PC-9 (cell line): ENCODE measurements around the gene DNAJB14. TPM values are rescaled to one million over a fixed set of nuclear protein-coding genes. Genes with fewer than 3 reads are reported as not detected.

ENCODE experiments used
- BruUV-seq: library from RNA; stranded (reverse); fragments of 400-500 nt; replicated peaks from 2 replicates; lab custom pipeline; 2021; lab: Mats Ljungman, UMichigan
- CTCF ChIA-PET: fragments of 300-600 bp; sonication (Branson Sonifier 250); formaldehyde crosslinking; loops from one replicate; lab custom pipeline; 2022; ENCODE audit warnings: antibody characterized with exemption; lab: Charles Lee
- POLR2A ChIA-PET: fragments of 300-600 bp; sonication (Branson Sonifier 250); formaldehyde crosslinking; loops from one replicate; lab custom pipeline; 2022; ENCODE audit warnings: antibody characterized with exemption; ENCODE audit not compliant: unreplicated experiment; lab: Charles Lee
- DNase-seq, 2 experiments: peaks; one replicate each; pipeline versions ENCODE4 v3.0.0 to v3.0.0-alpha.2; 2015 to 2022; ENCODE audit warnings: mixed read lengths in 1 of 2
- H2AFZ ChIP-seq: fragments of 200-600 bp; sonication (generic); 2 replicates; pipeline ENCODE4 v1.8.1; 2017; ENCODE audit warnings: antibody characterized with exemption
- H3F3A ChIP-seq: fragments of 200-600 bp; sonication (generic); 2 replicates; pipeline ENCODE4 v1.8.1; 2017; ENCODE audit warnings: antibody characterized with exemption, mild to moderate bottlenecking, low read depth; ENCODE audit not compliant: insufficient read depth
- H3K27ac ChIP-seq: fragments of 200-600 bp; sonication (generic); 2 replicates; pipeline ENCODE4 v1.6.1; 2016; ENCODE audit warnings: mixed run types
- H3K27me3 ChIP-seq: fragments of 200-600 bp; sonication (generic); 2 replicates; pipeline ENCODE4 v1.6.1; 2016; ENCODE audit warnings: low read depth, mixed run types; ENCODE audit not compliant: insufficient read depth
- H3K36me3 ChIP-seq: fragments of 200-600 bp; sonication (generic); 2 replicates; pipeline ENCODE4 v1.6.1; 2016; ENCODE audit warnings: low read depth, mixed run types
- H3K4me1 ChIP-seq: fragments of 200-600 bp; sonication (generic); replicated peaks from 2 replicates; pipeline ENCODE4 v1.6.1; 2016; ENCODE audit warnings: mixed run types; ENCODE audit not compliant: insufficient read depth
- H3K4me2 ChIP-seq: fragments of 200-600 bp; sonication (generic); 2 replicates; pipeline ENCODE4 v1.6.1; 2017; ENCODE audit warnings: mixed run types
- H3K4me3 ChIP-seq: fragments of 200-600 bp; sonication (generic); 2 replicates; pipeline ENCODE4 v1.6.1; 2016; ENCODE audit warnings: mixed run types
- H3K79me2 ChIP-seq: fragments of 200-600 bp; sonication (generic); 2 replicates; pipeline ENCODE4 v1.6.1; 2017; ENCODE audit warnings: low read depth, mixed run types
- H3K9me2 ChIP-seq: fragments of 200-600 bp; sonication (generic); 2 replicates; pipeline ENCODE4 v1.8.1; 2017; ENCODE audit warnings: mild to moderate bottlenecking; ENCODE audit not compliant: insufficient read depth
- H3K9me3 ChIP-seq: fragments of 200-600 bp; sonication (generic); 2 replicates; pipeline ENCODE4 v1.8.1; 2016; ENCODE audit warnings: low read depth; ENCODE audit not compliant: insufficient read depth
- H4K20me1 ChIP-seq: fragments of 200-600 bp; sonication (generic); 2 replicates; pipeline ENCODE4 v1.8.1; 2017; ENCODE audit not compliant: insufficient read depth
- EZH2 ChIP-seq: fragments of 200-600 bp; sonication (generic); IDR thresholded peaks from 2 replicates; pipeline ENCODE4 v1.8.0; 2017; ENCODE audit warnings: antibody characterized with exemption, low read depth
- intact Hi-C: fragments of 100-400 bp; cut with micrococcal nuclease; formaldehyde crosslinking; loops from one replicate; pipeline ENCODE4 v1.10.0; 2022; ENCODE audit not compliant: unreplicated experiment
- total RNA-seq: library from RNA; stranded (reverse); gene quantifications from 2 replicates; pipeline ENCODE4 v1.2.3, GENCODE V29; 2021
- TF ChIP-seq, protein P1 (sequence below): fragments of 200-600 bp; sonication (generic); conservative IDR thresholded peaks from 2 replicates; pipeline ENCODE4 v1.6.1; 2017; ENCODE audit warnings: mixed run types, antibody characterized with exemption, mild to moderate bottlenecking, moderate library complexity

The DNAJB14 gene
- total RNA-seq, 1 experiment from 2014 or later = 28.6 TPM

DNA sequence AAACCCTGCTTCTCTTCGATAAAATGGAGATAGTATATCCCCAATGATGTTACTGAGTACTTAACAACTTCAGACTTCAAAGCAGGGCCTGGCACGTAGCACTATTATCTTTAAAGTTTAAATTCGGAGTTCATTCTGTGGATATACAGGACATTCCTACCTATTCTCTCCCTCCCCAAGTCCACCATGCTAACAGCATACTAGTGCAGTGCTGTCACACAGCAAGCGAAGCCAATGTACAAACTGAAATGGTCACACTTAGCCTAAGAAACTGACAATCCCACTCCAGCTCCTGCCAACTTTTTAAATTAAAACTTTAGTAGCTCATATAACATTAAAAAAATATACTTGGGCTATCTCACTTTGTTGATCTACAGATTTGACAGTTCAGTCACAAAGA, 1.2 kb upstream of the DNAJB14 start:
- peaks cover 63% of the 10 kb centered on the region for H3K79me2 ChIP-seq
- H3K4me3 ChIP-seq = peak overlapping the region; percentile 90; the same call in 1 of the 2 replicates
- peaks cover 8% of the 10 kb centered on the region for H4K20me1 ChIP-seq
- peaks cover 35% of the 10 kb centered on the region for H3K4me1 ChIP-seq
- TF ChIP-seq, protein P1, sequence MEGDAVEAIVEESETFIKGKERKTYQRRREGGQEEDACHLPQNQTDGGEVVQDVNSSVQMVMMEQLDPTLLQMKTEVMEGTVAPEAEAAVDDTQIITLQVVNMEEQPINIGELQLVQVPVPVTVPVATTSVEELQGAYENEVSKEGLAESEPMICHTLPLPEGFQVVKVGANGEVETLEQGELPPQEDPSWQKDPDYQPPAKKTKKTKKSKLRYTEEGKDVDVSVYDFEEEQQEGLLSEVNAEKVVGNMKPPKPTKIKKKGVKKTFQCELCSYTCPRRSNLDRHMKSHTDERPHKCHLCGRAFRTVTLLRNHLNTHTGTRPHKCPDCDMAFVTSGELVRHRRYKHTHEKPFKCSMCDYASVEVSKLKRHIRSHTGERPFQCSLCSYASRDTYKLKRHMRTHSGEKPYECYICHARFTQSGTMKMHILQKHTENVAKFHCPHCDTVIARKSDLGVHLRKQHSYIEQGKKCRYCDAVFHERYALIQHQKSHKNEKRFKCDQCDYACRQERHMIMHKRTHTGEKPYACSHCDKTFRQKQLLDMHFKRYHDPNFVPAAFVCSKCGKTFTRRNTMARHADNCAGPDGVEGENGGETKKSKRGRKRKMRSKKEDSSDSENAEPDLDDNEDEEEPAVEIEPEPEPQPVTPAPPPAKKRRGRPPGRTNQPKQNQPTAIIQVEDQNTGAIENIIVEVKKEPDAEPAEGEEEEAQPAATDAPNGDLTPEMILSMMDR = no peak
- TF ChIP-seq EZH2 = no peak
- peak overlapping the region; percentile 95 for H3K4me2 ChIP-seq
- H3K27ac ChIP-seq = peak overlapping the region; percentile 77
- H3K36me3 ChIP-seq = peaks cover 21% of the 10 kb centered on the region
- H3K27me3 ChIP-seq = no peaks in the 10 kb centered on the region
- no peaks in the 10 kb centered on the region for H3K9me2 ChIP-seq
- H3K9me3 ChIP-seq = no peaks in the 10 kb centered on the region
- POLR2A ChIA-PET = no interaction called here
- CTCF ChIA-PET = no interaction called here
- no peak overlapping the region for H2AFZ ChIP-seq
- intact Hi-C loops = loop anchor here (5.0 kb wide), 2 partner anchors 55 to 225 kb away; partner anchors contain the start of gene LAMTOR3
- H3F3A ChIP-seq = peaks cover 30% of the 10 kb centered on the region
- DNase-seq = no peak
- no TSS peak for BruUV-seq

DNA sequence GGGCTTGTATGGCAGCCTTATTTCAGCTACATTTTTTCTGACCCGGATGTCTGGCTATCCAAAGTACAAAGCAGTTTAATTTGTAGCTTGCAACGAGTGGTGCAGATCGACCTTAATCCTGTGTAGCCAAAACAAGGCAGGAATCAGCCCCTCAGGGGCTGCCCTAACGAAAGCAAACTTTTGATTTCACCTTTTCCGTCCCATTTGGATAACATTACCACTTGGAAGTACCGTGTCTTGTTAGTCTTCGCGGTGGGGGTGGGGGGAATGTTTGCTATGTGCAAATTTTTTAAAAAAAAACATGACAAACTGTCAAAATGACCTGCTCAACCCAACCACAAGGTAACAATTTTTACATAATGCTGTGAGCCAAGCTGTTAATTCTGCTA, 766 bp upstream of the DNAJB14 start:
- H3K4me3 ChIP-seq = peak overlapping the region; percentile 90

DNA sequence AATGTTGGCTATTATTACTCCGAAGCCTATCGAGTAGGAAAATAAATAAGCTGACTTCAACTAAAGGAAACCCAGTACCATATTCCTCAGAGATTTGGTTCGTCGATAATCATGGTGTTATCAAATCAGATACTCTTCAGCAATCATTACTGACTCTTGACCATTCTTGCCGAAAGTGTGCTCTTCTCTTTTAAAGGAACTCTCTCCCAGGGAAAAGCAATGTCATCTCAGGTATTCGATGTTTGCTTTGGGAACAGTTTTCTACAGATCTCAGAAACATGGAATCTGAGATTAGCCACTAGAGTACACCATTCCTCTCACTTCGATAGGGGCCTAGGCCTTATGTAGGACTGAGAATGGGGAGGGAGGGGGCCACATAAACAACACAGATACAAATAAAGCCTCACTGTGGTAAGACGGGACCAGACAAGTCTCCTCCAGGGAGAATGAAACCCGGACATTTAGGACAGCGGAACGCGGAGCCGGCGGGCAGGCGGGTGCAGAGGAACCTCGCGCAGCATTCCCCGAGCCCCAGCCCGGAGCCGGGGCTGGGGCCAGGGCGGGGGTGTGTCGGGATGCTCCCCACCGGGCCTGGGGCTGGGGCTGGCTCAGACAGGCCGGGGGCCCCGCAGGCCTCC, 581 bp downstream of the DNAJB14 start:
- peaks cover 81% of the 10 kb centered on the region for H3K79me2 ChIP-seq
- H3K27me3 ChIP-seq = no peaks in the 10 kb centered on the region
- H3K4me3 ChIP-seq = peak overlapping the region; percentile 90
- peaks cover 29% of the 10 kb centered on the region for H3K4me1 ChIP-seq
- H3F3A ChIP-seq = peaks cover 30% of the 10 kb centered on the region
- H3K9me3 ChIP-seq = no peaks in the 10 kb centered on the region
- peaks cover 8% of the 10 kb centered on the region for H4K20me1 ChIP-seq
- H2AFZ ChIP-seq = peak overlapping the region; percentile 84
- H3K9me2 ChIP-seq = no peaks in the 10 kb centered on the region
- ChIA-PET CTCF (no interaction called here), POLR2A (no interaction called here)
- no TSS peak for BruUV-seq
- peak overlapping the region; percentile 95 for H3K4me2 ChIP-seq
- TF ChIP-seq, protein P1 = peak; percentile 1; the same call in 1 of the 2 replicates
- no peak for TF ChIP-seq EZH2
- intact Hi-C loops = loop anchor here (5.0 kb wide), 2 partner anchors 54 to 224 kb away; partner anchors contain the start of gene LAMTOR3
- H3K27ac ChIP-seq = peak overlapping the region; percentile 77
- DNase-seq = peak; percentile 25 to 35
- peaks cover 21% of the 10 kb centered on the region for H3K36me3 ChIP-seq

More for the DNA sequence above, 766 bp upstream of the DNAJB14 start:
- Histone ChIP-seq H3K79me2 (peaks cover 67% of the 10 kb centered on the region), H3K4me1 (peaks cover 35% of the 10 kb centered on the region), H3K27me3 (no peaks in the 10 kb centered on the region), H3K9me3 (no peaks in the 10 kb centered on the region), H2AFZ (peak overlapping the region; percentile 78), H3K4me2 (peak overlapping the region; percentile 95), H4K20me1 (peaks cover 8% of the 10 kb centered on the region), H3K9me2 (no peaks in the 10 kb centered on the region), H3F3A (peaks cover 30% of the 10 kb centered on the region), H3K27ac (peak overlapping the region; percentile 77), H3K36me3 (peaks cover 21% of the 10 kb centered on the region)
- intact Hi-C loops = loop anchor here (5.0 kb wide), 2 partner anchors 55 to 225 kb away; partner anchors contain the start of gene LAMTOR3
- BruUV-seq = no TSS peak
- TF ChIP-seq, protein P1 = no peak
- TF ChIP-seq EZH2 = no peak
- no peak for DNase-seq
- ChIA-PET CTCF (no interaction called here), POLR2A (interaction anchor here (0.7 kb wide), 1 partner anchor 383 kb away, joined by 9 read pairs; no protein-coding TSS in a partner anchor)
